MM.1S (cell line): ENCODE results near the gene CA5A.
"Not testable (repeated sequence)": the region's sequence is repeated elsewhere in the genome, so short reads cannot be mapped to it uniquely, and the experiment has no call there.

Source experiments
- DNase-seq: peaks from one replicate; pipeline ENCODE4 v3.0.0-alpha.2; 2015
- H2AFZ ChIP-seq: fragments of 300-600 bp; sonication (generic); 2 replicates; pipeline ENCODE4 v1.6.0; 2016; ENCODE audit warnings: antibody characterized with exemption, low read length
- H3F3A ChIP-seq: fragments of 300-600 bp; sonication (generic); 2 replicates; pipeline ENCODE4 v1.6.1; 2016; ENCODE audit warnings: mild to moderate bottlenecking, antibody characterized with exemption, low read length, moderate library complexity, mixed read lengths; ENCODE audit not compliant: insufficient read depth
- H3K27ac ChIP-seq: fragments of 300-600 bp; sonication (generic); 2 replicates; pipeline ENCODE4 v1.5.1; 2016; ENCODE audit warnings: mild to moderate bottlenecking, low read length
- H3K27me3 ChIP-seq: fragments of 300-600 bp; sonication (generic); replicated peaks from 2 replicates; pipeline ENCODE4 v1.6.0; 2016; ENCODE audit warnings: low read length; ENCODE audit not compliant: insufficient read depth
- H3K36me3 ChIP-seq: fragments of 300-600 bp; sonication (generic); replicated peaks from 2 replicates; pipeline ENCODE4 v1.6.1; 2016; ENCODE audit warnings: mild to moderate bottlenecking, low read length, mixed read lengths; ENCODE audit not compliant: insufficient read depth
- H3K4me1 ChIP-seq: fragments of 300-600 bp; sonication (generic); 2 replicates; pipeline ENCODE4 v1.6.1; 2016; ENCODE audit warnings: low read length, mixed read lengths
- H3K4me2 ChIP-seq: fragments of 300-600 bp; sonication (generic); 2 replicates; pipeline ENCODE4 v1.6.0; 2016; ENCODE audit warnings: low read depth, low read length
- H3K4me3 ChIP-seq: fragments of 300-600 bp; sonication (generic); 2 replicates; pipeline ENCODE4 v1.5.1; 2016; ENCODE audit warnings: low read length, mixed read lengths
- H3K79me2 ChIP-seq: fragments of 300-600 bp; sonication (generic); 2 replicates; pipeline ENCODE4 v1.6.1; 2016; ENCODE audit warnings: mixed run types, low read length, mixed read lengths
- H3K9ac ChIP-seq: fragments of 300-600 bp; sonication (generic); 2 replicates; pipeline ENCODE4 v1.6.1; 2016; ENCODE audit warnings: low read length, mixed read lengths
- H3K9me2 ChIP-seq: fragments of 300-600 bp; sonication (generic); replicated peaks from 2 replicates; pipeline ENCODE4 v1.6.1; 2016; ENCODE audit warnings: mild to moderate bottlenecking, low read length, mixed read lengths; ENCODE audit not compliant: insufficient read depth
- H3K9me3 ChIP-seq: fragments of 300-600 bp; sonication (generic); replicated peaks from 2 replicates; pipeline ENCODE4 v1.6.1; 2016; ENCODE audit warnings: mild to moderate bottlenecking, low read length, mixed read lengths; ENCODE audit not compliant: insufficient read depth
- H4K20me1 ChIP-seq: fragments of 300-600 bp; sonication (generic); 2 replicates; pipeline ENCODE4 v1.6.1; 2016; ENCODE audit warnings: mild to moderate bottlenecking, low read length, moderate library complexity, mixed read lengths; ENCODE audit not compliant: insufficient read depth
- EZH2 ChIP-seq: fragments of 300-600 bp; sonication (generic); optimal IDR thresholded peaks from 2 replicates; pipeline ENCODE3; 2017; ENCODE audit warnings: low read depth, mild to moderate bottlenecking, antibody characterized with exemption, low read length, mixed read lengths
- EZH2phosphoT487 ChIP-seq: fragments of 300-600 bp; sonication (generic); IDR thresholded peaks from 2 replicates; pipeline ENCODE4 v1.6.1; 2018; ENCODE audit warnings: antibody characterized with exemption, low read length
- TF ChIP-seq, protein P1 (sequence below): fragments of 300-600 bp; sonication (generic); IDR thresholded peaks from 2 replicates; pipeline ENCODE4 v1.5.1; 2016; ENCODE audit warnings: antibody characterized with exemption, low read length, mixed read lengths

CA5A gene

DNA sequence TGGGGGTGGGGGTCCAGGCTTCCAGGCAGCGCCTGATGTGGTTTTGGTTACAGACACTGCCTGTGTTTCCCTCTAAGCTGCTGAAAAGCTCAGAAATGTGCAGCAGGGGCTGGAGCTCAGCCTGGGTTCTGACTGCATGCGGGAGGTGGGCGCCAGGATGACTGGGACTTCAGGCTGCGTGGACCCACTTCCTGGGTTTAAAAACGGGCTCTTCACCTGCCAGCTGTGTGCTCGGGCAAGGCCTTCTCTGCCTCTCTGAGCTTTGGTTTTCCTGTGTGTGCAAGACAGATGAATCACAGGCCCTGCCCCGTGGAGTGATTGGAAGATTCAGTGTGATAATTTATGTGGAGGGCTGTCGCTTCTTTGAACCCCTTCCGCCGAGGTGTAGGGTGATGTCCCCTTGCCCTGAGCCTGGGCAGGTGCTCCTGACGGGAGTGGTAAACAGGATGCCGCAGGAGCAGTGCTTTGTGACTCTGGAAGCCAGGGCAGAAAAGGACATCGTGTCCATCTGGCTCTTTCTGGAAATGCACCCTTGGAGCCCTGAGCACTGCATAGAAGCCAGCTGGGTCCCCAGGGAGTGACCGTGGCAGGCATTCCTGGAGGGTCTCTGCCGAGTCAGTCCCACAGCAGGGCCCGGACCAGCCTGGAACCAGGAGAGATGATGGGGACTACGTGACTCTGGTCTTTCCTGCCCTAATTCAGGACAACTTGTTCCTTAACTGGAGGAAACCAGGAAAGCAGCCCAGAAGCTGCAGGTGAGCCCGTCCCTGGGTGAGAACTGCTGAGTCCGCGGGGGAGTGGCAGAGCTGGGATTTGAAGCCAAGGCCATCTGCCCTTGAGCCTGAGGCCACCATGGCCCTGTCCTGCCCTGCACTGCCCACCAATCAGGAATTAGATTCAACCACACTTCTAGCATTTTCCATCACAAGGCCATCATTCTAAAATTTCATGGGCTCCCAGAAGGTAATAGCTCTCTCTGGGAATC is 38.5 kb downstream of the CA5A start:
- H2AFZ ChIP-seq, result no peak overlapping the region
- no peak overlapping the region for H3K4me2 ChIP-seq
- no peak overlapping the region for H3K4me3 ChIP-seq
- no peaks in the 10 kb centered on the region for H4K20me1 ChIP-seq
- H3F3A ChIP-seq, result no peaks in the 10 kb centered on the region
- H3K27me3 ChIP-seq, result no peaks in the 10 kb centered on the region
- no peak for DNase-seq
- no peaks in the 10 kb centered on the region for H3K9me3 ChIP-seq
- H3K9me2 ChIP-seq, result no peaks in the 10 kb centered on the region
- H3K4me1 ChIP-seq, result no peaks in the 10 kb centered on the region
- TF ChIP-seq, protein P1, sequence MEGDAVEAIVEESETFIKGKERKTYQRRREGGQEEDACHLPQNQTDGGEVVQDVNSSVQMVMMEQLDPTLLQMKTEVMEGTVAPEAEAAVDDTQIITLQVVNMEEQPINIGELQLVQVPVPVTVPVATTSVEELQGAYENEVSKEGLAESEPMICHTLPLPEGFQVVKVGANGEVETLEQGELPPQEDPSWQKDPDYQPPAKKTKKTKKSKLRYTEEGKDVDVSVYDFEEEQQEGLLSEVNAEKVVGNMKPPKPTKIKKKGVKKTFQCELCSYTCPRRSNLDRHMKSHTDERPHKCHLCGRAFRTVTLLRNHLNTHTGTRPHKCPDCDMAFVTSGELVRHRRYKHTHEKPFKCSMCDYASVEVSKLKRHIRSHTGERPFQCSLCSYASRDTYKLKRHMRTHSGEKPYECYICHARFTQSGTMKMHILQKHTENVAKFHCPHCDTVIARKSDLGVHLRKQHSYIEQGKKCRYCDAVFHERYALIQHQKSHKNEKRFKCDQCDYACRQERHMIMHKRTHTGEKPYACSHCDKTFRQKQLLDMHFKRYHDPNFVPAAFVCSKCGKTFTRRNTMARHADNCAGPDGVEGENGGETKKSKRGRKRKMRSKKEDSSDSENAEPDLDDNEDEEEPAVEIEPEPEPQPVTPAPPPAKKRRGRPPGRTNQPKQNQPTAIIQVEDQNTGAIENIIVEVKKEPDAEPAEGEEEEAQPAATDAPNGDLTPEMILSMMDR, result no peak
- TF ChIP-seq EZH2, result no peak
- no peak for TF ChIP-seq EZH2phosphoT487
- no peaks in the 10 kb centered on the region for H3K36me3 ChIP-seq
- no peak overlapping the region for H3K27ac ChIP-seq
- no peak overlapping the region for H3K9ac ChIP-seq
- no peaks in the 10 kb centered on the region for H3K79me2 ChIP-seq

DNA sequence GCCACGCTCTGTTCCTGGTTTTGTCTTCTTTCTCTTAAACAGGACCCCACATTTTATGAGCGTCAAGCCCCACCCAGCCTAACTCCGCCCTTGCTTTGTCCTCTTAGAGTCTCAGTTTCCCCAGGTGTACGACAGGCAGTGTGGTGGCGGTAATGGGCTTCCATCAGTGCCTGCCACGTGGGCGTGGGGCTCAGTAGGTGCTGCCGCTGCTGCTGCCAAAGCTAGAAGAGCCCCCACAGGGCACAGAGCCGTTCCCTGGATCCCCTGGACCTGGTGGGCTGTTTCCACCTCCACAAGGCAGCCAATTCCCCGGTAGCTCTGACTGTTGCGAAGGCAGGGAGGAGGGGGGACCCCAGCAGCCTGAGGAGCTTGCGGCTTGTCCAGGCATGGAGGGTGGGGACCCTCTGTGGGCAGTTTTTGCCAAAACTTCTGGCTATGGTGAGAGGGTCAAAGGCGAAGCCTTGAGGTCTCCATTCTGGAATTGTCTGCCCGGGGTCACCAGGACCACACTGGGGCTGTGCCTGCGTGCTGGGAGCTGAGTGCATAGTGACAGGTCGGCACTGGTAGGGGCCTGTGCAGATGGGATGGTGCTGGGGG is 39.3 kb downstream of the CA5A start:
- H3K9me2 ChIP-seq, H3K79me2 ChIP-seq, DNase-seq, H3K4me3 ChIP-seq, H3K9ac ChIP-seq, H2AFZ ChIP-seq, H3K27ac ChIP-seq, H4K20me1 ChIP-seq, H3K4me1 ChIP-seq, H3K9me3 ChIP-seq, H3K4me2 ChIP-seq, H3F3A ChIP-seq, H3K36me3 ChIP-seq, H3K27me3 ChIP-seq: not testable (repeated sequence)

DNA sequence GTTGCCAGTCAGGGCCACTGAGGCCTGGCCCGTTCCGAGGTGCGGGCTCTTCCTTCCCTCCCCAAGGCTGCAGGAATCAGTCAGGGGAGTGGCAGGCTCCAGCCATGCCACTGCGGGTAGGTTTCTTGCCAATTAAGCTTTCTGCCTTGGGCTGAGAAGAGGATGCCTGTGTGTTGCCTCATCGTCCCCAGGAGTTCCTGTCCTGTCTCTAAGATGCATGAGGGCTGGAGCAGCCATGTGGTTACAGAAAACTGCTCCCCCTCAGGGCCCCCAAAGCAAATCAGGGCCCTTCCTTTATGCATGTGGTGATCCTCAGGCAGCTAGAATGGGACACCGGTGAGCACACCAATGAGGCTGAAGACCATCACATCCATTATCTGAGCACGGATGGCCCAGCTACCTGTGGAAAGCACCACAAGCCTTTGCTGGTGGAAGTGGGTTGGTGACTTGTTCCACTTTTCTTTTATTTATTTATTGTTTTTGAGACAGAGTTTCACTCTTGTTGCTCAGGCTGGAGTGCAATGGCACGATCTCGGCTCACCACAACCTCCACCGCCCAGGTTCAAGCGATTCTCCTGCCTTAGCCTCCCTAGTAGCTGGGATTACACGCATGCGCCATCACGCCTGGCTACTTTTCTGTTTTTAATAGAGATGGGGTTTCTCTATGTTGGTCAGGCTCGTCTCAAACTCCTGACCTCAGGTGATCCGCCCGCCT is 40.0 kb downstream of the CA5A start:
- not testable (repeated sequence) for H3K9me3 ChIP-seq, H3K4me1 ChIP-seq, H3K9ac ChIP-seq, H3K27me3 ChIP-seq, H3K27ac ChIP-seq, H4K20me1 ChIP-seq, H3K4me3 ChIP-seq, H3F3A ChIP-seq, DNase-seq, H3K79me2 ChIP-seq, H2AFZ ChIP-seq, H3K4me2 ChIP-seq, H3K36me3 ChIP-seq, H3K9me2 ChIP-seq

DNA sequence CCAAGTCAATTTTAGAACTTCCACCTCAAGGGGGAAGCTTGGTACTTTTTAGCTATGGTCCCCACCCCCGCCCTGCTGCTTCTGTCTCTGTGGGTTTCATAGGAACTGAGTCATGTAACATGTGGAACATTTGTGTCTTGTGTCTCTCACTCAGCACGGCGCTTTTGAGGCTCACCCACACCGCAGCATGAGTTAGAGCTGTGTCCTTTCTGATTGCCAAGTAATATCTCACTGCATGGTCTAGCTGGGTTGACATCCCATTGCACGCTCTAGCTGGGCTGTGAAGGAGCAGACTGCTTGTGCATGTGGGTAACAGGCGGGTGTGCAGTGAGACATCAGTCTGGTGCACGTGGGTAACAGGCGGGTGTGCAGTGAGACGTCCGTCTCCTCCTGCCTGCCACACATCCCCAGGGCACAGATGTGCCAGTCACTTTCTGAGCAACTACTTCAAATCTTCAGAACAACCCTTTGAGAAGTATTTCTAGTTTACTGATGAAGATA is 40.6 kb downstream of the CA5A start:
- Histone ChIP-seq H3F3A (no peaks in the 10 kb centered on the region), H3K9me2 (no peaks in the 10 kb centered on the region), H3K27me3 (no peaks in the 10 kb centered on the region), H3K4me2 (no peak overlapping the region), H3K27ac (no peak overlapping the region), H4K20me1 (no peaks in the 10 kb centered on the region), H3K36me3 (no peaks in the 10 kb centered on the region), H3K79me2 (no peaks in the 10 kb centered on the region), H3K9me3 (no peaks in the 10 kb centered on the region), H3K9ac (no peak overlapping the region), H3K4me1 (no peaks in the 10 kb centered on the region), H2AFZ (no peak overlapping the region), H3K4me3 (no peak overlapping the region)
- TF ChIP-seq EZH2, result no peak
- no peak for TF ChIP-seq EZH2phosphoT487
- TF ChIP-seq, protein P1, result no peak
- no peak for DNase-seq

DNA sequence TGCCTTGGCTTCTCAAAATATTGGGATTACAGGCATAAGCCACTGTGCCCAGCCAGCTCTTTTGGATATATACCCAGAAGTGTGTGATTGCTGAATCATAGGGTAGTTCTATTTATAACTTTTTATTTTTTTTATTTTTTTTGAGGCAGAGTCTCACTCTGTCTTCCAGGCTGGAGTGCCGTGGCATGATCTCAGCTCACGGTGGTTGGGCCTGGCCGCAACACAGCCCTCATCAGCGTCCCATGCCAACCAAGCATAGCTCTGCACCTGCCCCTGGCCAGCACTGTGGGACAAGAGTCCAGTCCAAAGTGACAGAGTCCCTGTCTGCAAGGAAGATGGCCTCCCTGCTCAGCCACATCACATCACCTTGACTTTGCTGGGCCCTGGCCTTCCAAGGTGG is 42.3 kb downstream of the CA5A start:
- H3K9me3 ChIP-seq, H3K79me2 ChIP-seq, H3K4me3 ChIP-seq, DNase-seq, H4K20me1 ChIP-seq, H3F3A ChIP-seq, H3K27ac ChIP-seq, H3K9ac ChIP-seq, H2AFZ ChIP-seq, H3K4me2 ChIP-seq, H3K4me1 ChIP-seq, H3K9me2 ChIP-seq, H3K27me3 ChIP-seq, H3K36me3 ChIP-seq: not testable (repeated sequence)
